WTC11 (cell line): Measurements from ENCODE around the gene POLR2L. TPM values are rescaled to one million over a fixed set of nuclear protein-coding genes. Genes with fewer than 3 reads are reported as not detected.

Experiments used
- ATAC-seq: fragments of 200-7000 bp; cut with Tn5 transposase; 2 replicates; pipeline ENCODE4 v1.10.0; 2021; ENCODE audit warnings: mild to moderate bottlenecking, moderate library complexity
- CTCF ChIA-PET: fragments of 300-600 bp; sonication (Branson Sonifier 250); formaldehyde crosslinking; loops from one replicate; lab custom pipeline; 2021; ENCODE audit warnings: antibody characterized with exemption; lab: Charles Lee
- POLR2A ChIA-PET: fragments of 350-600 bp; sonication (Branson Sonifier 250); formaldehyde crosslinking; loops from one replicate; lab custom pipeline; 2021; ENCODE audit warnings: antibody characterized with exemption; lab: Charles Lee
- DNase-seq: peaks from one replicate; pipeline ENCODE4 v3.0.0; 2021; ENCODE audit warnings: low spot score
- H3K27ac Mint-ChIP-seq: 2 replicates; pipeline ENCODE4 v1.8.0; 2021; ENCODE audit warnings: mixed read lengths
- H3K27me3 Mint-ChIP-seq: 2 replicates; pipeline ENCODE4 v1.8.0; 2021; ENCODE audit warnings: low read depth, mild to moderate bottlenecking, moderate library complexity, mixed read lengths
- H3K36me3 Mint-ChIP-seq: 2 replicates; pipeline ENCODE4 v1.8.0; 2021; ENCODE audit warnings: mixed read lengths
- H3K4me1 Mint-ChIP-seq: 2 replicates; pipeline ENCODE4 v1.8.0; 2022; ENCODE audit warnings: mixed read lengths
- H3K4me3 Mint-ChIP-seq: 2 replicates; pipeline ENCODE4 v1.8.0; 2021; ENCODE audit warnings: mild to moderate bottlenecking, moderate library complexity, mixed read lengths
- H3K9me3 Mint-ChIP-seq: 2 replicates; pipeline ENCODE4 v1.8.0; 2021; ENCODE audit warnings: mixed read lengths
- CREB1 ChIP-seq: sonication (generic); formaldehyde crosslinking; IDR thresholded peaks from 2 replicates; pipeline ENCODE4 v1.8.0; 2023; ENCODE audit warnings: mild to moderate bottlenecking, missing genetic modification reagents
- ETV6 ChIP-seq: sonication (generic); formaldehyde crosslinking; IDR thresholded peaks from 2 replicates; pipeline ENCODE4 v1.8.1; 2022; ENCODE audit warnings: mild to moderate bottlenecking, missing genetic modification reagents
- MYBL2 ChIP-seq: sonication (generic); formaldehyde crosslinking; IDR thresholded peaks from 2 replicates; pipeline ENCODE4 v1.8.1; 2023; ENCODE audit warnings: mild to moderate bottlenecking, moderate library complexity, missing genetic modification reagents
- NR2C2 ChIP-seq: sonication (generic); formaldehyde crosslinking; IDR thresholded peaks from 2 replicates; pipeline ENCODE4 v1.8.0; 2022; ENCODE audit warnings: mild to moderate bottlenecking, missing genetic modification reagents
- TEAD1 ChIP-seq: sonication (generic); formaldehyde crosslinking; IDR thresholded peaks from 2 replicates; pipeline ENCODE4 v1.8.0; 2022; ENCODE audit warnings: mild to moderate bottlenecking, missing genetic modification reagents
- TEAD4 ChIP-seq: sonication (generic); formaldehyde crosslinking; IDR thresholded peaks from 2 replicates; pipeline ENCODE4 v1.8.0; 2022; ENCODE audit warnings: mild to moderate bottlenecking, missing genetic modification reagents
- ZNF423 ChIP-seq: fragments of 250-450 bp; sonication (Bioruptor Pico); IDR thresholded peaks from 2 replicates; pipeline ENCODE4 v2.1.2; 2022; ENCODE audit warnings: mild to moderate bottlenecking, moderate library complexity
- total RNA-seq: library from RNA; stranded (reverse); gene quantifications from 3 replicates; pipeline ENCODE4 v1.2.3, GENCODE V29; 2021
- TF ChIP-seq, protein P1 (sequence below): sonication (generic); formaldehyde crosslinking; IDR thresholded peaks from 2 replicates; pipeline ENCODE4 v1.8.1; 2022; ENCODE audit warnings: missing genetic modification reagents, borderline replicate concordance
- TF ChIP-seq, protein P2 (sequence below): fragments of 250-450 bp; sonication (Bioruptor Pico); IDR thresholded peaks from 2 replicates; pipeline ENCODE4 v1.9.0; 2021; ENCODE audit warnings: mild to moderate bottlenecking, borderline replicate concordance
- TF ChIP-seq, protein P3 (sequence below): sonication (generic); formaldehyde crosslinking; IDR thresholded peaks from 2 replicates; pipeline ENCODE4 v1.8.1; 2022; ENCODE audit warnings: mild to moderate bottlenecking, moderate library complexity, missing genetic modification reagents
- TF ChIP-seq, protein P4 (sequence below): sonication (generic); formaldehyde crosslinking; IDR thresholded peaks from 2 replicates; pipeline ENCODE4 v1.8.1; 2023; ENCODE audit warnings: mild to moderate bottlenecking, missing genetic modification reagents
- TF ChIP-seq, protein P5 (sequence below): fragments of 250-450 bp; sonication (Bioruptor Pico); IDR thresholded peaks from 2 replicates; pipeline ENCODE4 v1.9.0; 2021; ENCODE audit warnings: moderate library complexity, mild to moderate bottlenecking, inconsistent platforms, borderline replicate concordance
- TF ChIP-seq, protein P6 (sequence below): sonication (generic); formaldehyde crosslinking; IDR thresholded peaks from 2 replicates; pipeline ENCODE4 v1.8.0; 2022; ENCODE audit warnings: mild to moderate bottlenecking, missing genetic modification reagents
- TF ChIP-seq, protein P7 (sequence below): sonication (generic); formaldehyde crosslinking; IDR thresholded peaks from 2 replicates; pipeline ENCODE4 v1.8.1; 2023; ENCODE audit warnings: mild to moderate bottlenecking, moderate library complexity, missing genetic modification reagents
- TF ChIP-seq, protein P8 (sequence below): sonication (generic); formaldehyde crosslinking; IDR thresholded peaks from 2 replicates; pipeline ENCODE4 v1.8.0; 2023; ENCODE audit warnings: missing genetic modification reagents
- TF ChIP-seq, protein P9 (sequence below): sonication (generic); formaldehyde crosslinking; IDR thresholded peaks from 2 replicates; pipeline ENCODE4 v1.8.0; 2022; ENCODE audit warnings: mild to moderate bottlenecking, missing genetic modification reagents

Gene POLR2L
- total RNA-seq, 1 experiment from 2014 or later: 152 TPM

DNA sequence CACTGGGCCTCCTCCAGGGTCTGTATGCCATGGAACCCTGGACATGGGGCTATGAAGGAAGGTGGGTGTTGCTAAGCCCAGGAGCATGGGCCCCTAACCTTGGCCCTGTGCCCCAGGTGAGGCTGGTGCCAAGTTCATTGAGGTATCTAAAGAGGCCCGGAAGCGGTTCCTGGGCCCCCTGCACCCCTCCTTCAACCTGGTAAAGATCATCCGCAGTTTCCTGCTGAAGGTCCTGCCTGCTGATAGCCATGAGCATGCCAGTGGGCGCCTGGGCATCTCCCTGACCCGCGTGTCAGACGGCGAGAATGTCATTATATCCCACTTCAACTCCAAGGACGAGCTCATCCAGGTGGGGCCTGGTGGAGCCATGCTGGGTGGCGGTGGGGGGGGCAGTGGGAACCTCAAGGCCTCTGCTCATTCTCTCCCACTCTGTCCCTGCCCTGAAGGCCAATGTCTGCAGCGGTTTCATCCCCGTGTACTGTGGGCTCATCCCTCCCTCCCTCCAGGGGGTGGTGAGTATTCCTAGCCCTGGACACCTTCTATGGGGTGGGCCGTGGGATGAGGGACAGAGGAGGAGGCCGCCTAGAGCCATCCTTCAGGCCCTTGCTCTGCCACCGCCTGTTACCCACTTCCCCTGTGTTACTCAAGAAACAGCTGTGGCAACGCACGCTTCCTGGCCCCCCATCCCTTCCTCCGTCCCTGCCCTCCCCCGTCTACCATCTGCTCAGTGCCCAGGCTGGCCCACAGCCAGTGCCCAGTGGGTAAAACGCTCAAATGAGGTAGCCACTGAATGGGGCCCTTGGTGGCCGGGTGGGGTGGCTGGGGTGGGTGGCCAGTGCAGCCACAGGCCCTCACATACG is 20.6 kb downstream of the POLR2L start:
- POLR2A ChIA-PET: interaction anchor here (3.4 kb wide), 1 partner anchor 8 kb away, joined by 38 read pairs; the partner anchor contains the start of gene CRACR2B
- H3K36me3 Mint-ChIP-seq: no peaks in the 10 kb centered on the region
- H3K27me3 Mint-ChIP-seq: no peaks in the 10 kb centered on the region; the same call in 1 of the 2 replicates
- H3K4me1 Mint-ChIP-seq: peaks cover 12% of the 10 kb centered on the region
- no peak for ATAC-seq
- CTCF ChIA-PET: no interaction called here
- H3K4me3 Mint-ChIP-seq: no peak overlapping the region
- no peak for DNase-seq
- no peaks in the 10 kb centered on the region for H3K9me3 Mint-ChIP-seq
- no peak overlapping the region for H3K27ac Mint-ChIP-seq
- TF ChIP-seq, protein P1, sequence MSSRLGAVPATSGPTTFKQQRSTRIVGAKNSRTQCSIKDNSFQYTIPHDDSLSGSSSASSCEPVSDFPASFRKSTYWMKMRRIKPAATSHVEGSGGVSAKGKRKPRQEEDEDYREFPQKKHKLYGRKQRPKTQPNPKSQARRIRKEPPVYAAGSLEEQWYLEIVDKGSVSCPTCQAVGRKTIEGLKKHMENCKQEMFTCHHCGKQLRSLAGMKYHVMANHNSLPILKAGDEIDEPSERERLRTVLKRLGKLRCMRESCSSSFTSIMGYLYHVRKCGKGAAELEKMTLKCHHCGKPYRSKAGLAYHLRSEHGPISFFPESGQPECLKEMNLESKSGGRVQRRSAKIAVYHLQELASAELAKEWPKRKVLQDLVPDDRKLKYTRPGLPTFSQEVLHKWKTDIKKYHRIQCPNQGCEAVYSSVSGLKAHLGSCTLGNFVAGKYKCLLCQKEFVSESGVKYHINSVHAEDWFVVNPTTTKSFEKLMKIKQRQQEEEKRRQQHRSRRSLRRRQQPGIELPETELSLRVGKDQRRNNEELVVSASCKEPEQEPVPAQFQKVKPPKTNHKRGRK (CRISPR knock-in tag): no peak
- TF ChIP-seq, protein P2, sequence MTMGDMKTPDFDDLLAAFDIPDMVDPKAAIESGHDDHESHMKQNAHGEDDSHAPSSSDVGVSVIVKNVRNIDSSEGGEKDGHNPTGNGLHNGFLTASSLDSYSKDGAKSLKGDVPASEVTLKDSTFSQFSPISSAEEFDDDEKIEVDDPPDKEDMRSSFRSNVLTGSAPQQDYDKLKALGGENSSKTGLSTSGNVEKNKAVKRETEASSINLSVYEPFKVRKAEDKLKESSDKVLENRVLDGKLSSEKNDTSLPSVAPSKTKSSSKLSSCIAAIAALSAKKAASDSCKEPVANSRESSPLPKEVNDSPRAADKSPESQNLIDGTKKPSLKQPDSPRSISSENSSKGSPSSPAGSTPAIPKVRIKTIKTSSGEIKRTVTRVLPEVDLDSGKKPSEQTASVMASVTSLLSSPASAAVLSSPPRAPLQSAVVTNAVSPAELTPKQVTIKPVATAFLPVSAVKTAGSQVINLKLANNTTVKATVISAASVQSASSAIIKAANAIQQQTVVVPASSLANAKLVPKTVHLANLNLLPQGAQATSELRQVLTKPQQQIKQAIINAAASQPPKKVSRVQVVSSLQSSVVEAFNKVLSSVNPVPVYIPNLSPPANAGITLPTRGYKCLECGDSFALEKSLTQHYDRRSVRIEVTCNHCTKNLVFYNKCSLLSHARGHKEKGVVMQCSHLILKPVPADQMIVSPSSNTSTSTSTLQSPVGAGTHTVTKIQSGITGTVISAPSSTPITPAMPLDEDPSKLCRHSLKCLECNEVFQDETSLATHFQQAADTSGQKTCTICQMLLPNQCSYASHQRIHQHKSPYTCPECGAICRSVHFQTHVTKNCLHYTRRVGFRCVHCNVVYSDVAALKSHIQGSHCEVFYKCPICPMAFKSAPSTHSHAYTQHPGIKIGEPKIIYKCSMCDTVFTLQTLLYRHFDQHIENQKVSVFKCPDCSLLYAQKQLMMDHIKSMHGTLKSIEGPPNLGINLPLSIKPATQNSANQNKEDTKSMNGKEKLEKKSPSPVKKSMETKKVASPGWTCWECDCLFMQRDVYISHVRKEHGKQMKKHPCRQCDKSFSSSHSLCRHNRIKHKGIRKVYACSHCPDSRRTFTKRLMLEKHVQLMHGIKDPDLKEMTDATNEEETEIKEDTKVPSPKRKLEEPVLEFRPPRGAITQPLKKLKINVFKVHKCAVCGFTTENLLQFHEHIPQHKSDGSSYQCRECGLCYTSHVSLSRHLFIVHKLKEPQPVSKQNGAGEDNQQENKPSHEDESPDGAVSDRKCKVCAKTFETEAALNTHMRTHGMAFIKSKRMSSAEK: no peak
- TF ChIP-seq ZNF423 (CRISPR knock-in tag) (no peak), MYBL2 (CRISPR knock-in tag) (no peak), NR2C2 (CRISPR knock-in tag) (no peak), ETV6 (CRISPR knock-in tag) (no peak), TEAD4 (no peak), CREB1 (no peak), TEAD1 (CRISPR knock-in tag) (no peak)
- TF ChIP-seq, protein P3, sequence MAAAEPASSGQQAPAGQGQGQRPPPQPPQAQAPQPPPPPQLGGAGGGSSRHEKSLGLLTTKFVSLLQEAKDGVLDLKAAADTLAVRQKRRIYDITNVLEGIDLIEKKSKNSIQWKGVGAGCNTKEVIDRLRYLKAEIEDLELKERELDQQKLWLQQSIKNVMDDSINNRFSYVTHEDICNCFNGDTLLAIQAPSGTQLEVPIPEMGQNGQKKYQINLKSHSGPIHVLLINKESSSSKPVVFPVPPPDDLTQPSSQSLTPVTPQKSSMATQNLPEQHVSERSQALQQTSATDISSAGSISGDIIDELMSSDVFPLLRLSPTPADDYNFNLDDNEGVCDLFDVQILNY (CRISPR knock-in tag): no peak
- TF ChIP-seq, protein P4, sequence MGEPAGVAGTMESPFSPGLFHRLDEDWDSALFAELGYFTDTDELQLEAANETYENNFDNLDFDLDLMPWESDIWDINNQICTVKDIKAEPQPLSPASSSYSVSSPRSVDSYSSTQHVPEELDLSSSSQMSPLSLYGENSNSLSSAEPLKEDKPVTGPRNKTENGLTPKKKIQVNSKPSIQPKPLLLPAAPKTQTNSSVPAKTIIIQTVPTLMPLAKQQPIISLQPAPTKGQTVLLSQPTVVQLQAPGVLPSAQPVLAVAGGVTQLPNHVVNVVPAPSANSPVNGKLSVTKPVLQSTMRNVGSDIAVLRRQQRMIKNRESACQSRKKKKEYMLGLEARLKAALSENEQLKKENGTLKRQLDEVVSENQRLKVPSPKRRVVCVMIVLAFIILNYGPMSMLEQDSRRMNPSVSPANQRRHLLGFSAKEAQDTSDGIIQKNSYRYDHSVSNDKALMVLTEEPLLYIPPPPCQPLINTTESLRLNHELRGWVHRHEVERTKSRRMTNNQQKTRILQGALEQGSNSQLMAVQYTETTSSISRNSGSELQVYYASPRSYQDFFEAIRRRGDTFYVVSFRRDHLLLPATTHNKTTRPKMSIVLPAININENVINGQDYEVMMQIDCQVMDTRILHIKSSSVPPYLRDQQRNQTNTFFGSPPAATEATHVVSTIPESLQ (CRISPR knock-in tag): no peak
- TF ChIP-seq, protein P5, sequence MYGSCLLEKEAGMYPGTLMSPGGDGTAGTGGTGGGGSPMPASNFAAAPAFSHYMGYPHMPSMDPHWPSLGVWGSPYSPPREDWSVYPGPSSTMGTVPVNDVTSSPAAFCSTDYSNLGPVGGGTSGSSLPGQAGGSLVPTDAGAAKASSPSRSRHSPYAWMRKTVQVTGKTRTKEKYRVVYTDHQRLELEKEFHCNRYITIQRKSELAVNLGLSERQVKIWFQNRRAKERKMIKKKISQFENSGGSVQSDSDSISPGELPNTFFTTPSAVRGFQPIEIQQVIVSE: no peak
- TF ChIP-seq, protein P6, sequence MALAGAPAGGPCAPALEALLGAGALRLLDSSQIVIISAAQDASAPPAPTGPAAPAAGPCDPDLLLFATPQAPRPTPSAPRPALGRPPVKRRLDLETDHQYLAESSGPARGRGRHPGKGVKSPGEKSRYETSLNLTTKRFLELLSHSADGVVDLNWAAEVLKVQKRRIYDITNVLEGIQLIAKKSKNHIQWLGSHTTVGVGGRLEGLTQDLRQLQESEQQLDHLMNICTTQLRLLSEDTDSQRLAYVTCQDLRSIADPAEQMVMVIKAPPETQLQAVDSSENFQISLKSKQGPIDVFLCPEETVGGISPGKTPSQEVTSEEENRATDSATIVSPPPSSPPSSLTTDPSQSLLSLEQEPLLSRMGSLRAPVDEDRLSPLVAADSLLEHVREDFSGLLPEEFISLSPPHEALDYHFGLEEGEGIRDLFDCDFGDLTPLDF (CRISPR knock-in tag): no peak
- TF ChIP-seq, protein P7, sequence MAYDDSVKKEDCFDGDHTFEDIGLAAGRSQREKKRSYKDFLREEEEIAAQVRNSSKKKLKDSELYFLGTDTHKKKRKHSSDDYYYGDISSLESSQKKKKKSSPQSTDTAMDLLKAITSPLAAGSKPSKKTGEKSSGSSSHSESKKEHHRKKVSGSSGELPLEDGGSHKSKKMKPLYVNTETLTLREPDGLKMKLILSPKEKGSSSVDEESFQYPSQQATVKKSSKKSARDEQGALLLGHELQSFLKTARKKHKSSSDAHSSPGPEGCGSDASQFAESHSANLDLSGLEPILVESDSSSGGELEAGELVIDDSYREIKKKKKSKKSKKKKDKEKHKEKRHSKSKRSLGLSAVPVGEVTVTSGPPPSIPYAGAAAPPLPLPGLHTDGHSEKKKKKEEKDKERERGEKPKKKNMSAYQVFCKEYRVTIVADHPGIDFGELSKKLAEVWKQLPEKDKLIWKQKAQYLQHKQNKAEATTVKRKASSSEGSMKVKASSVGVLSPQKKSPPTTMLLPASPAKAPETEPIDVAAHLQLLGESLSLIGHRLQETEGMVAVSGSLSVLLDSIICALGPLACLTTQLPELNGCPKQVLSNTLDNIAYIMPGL: no peak
- TF ChIP-seq, protein P8, sequence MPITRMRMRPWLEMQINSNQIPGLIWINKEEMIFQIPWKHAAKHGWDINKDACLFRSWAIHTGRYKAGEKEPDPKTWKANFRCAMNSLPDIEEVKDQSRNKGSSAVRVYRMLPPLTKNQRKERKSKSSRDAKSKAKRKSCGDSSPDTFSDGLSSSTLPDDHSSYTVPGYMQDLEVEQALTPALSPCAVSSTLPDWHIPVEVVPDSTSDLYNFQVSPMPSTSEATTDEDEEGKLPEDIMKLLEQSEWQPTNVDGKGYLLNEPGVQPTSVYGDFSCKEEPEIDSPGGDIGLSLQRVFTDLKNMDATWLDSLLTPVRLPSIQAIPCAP (CRISPR knock-in tag): no peak
- TF ChIP-seq, protein P9, sequence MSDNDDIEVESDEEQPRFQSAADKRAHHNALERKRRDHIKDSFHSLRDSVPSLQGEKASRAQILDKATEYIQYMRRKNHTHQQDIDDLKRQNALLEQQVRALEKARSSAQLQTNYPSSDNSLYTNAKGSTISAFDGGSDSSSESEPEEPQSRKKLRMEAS (CRISPR knock-in tag): no peak
